HG02943 (cell line): ENCODE data around the gene CA7.
"Not testable (repeated sequence)": the region's sequence is repeated elsewhere in the genome, so short reads cannot be mapped to it uniquely, and the experiment has no call there.

Experiments used
- ATAC-seq: cut with Tn5 transposase; IDR thresholded peaks from one replicate; pipeline ENCODE4 v1.9.1; 2021; ENCODE audit warnings: mild to moderate bottlenecking, low read depth, moderate library complexity; ENCODE audit not compliant: unreplicated experiment

The CA7 gene

GRCh38 chr16:66894948-66895688, 50.9 kb downstream of the CA7 start:
- ATAC-seq, result no peak

DNA sequence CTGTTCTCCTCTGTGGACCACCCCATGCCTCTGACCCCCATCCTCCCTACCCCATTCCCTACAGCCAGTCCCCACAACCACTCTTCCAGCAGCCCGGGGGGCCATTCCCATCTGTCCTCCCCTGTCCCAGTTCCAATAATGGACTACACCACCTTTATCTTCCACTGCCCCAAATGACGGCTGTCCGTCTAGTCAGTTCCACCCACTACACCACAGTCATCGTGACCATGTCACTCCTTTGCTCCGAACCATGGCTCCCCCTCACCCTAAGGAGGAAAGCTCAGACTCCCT, 51.4 kb downstream of the CA7 start:
- no peak for ATAC-seq

DNA sequence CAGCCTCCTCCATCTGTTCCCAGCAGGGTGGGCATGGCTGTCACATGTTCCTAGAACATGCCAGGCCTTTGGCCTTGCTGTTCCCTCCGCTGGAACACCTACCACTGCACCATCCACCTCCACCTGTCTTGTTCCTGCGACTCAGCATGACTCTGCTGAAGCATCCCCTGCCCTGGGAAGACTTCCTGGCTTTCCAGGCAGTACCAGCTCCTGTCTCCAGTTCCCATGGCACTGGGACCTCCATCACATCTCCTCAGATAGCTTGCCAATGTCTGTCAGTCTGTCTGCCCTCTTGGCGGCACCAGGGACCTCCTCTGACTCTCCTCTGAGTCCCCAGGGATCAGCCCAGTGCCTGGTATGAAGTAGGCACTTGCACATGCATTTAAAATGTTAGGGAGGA, 51.8 kb downstream of the CA7 start:
- no peak for ATAC-seq

- not testable (repeated sequence) for ATAC-seq
These were observed 52.5 kb downstream of the CA7 start for GRCh38 chr16:66896682-66897081.

GRCh38 chr16:66898207-66898606, 54.0 kb downstream of the CA7 start:
- no peak for ATAC-seq

- ATAC-seq, result no peak
These were observed 54.7 kb downstream of the CA7 start for GRCh38 chr16:66898933-66899309.

DNA sequence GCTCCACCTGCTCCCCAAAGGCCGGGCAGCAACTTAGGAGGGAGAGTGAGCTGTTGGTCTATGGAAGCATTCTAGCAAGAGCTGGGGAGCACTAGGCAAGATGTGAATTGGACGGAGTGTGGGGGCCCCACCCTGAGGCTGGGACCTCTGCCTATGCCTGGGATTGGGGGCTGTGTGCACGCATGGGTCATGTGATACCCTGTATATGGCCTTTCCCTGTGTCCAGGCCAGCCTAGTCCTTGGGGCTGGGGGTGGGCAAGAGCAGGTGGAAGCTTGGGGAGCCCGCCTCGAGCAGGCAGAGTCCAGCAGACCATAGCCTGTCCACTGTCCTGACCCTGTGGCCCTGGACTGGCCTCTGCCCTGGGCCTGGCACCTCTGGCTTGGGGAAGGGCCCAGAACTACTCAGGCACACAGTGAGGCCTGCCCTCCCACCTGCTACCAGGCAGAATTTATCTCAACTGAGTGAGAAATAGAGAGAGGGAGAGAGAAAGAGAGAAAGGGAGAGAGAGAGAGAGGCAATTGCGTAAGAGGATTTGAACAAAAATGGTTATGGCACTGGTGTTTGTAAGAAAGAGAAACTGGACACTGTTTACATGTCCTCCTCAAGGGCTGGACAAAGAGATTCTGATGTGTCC, 55.2 kb downstream of the CA7 start:
- ATAC-seq, result no peak

GRCh38 chr16:66899945-66900710, 55.9 kb downstream of the CA7 start:
- no peak for ATAC-seq

DNA sequence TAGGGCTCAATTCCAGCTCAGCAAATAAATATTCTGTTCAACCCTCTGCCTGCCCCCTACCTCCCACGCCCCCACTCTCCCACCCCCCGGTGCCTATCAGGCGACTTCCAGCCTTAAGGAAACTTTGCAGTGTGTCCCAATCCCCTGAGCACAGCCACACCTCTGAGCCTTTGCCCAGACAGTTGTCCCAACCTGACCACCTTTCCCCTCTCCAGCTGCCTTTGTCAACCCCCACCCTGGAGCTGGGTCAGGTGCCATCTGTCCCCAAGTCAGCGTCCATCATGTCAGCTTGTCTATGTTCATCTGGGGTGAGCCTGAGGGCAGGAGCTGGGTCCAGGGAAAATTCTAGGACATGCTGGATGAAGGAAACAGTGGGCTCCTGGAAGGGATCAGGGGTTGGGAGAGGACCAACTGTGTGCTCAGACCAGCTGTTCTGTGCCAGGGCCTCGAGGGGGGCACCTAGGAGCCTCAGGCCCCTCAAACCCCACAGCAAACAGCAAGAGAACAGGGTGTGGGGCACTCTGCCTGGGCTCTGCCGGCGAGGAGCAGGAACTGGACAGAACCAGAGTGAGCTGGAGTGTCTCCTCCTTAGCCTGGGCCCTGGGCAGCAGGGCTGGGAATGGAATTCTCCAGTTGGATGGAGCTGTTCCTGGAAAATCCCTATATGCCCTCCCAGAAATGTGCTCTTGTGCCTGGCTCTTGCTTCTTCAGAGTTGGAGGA, 56.7 kb downstream of the CA7 start:
- ATAC-seq, result no peak

DNA sequence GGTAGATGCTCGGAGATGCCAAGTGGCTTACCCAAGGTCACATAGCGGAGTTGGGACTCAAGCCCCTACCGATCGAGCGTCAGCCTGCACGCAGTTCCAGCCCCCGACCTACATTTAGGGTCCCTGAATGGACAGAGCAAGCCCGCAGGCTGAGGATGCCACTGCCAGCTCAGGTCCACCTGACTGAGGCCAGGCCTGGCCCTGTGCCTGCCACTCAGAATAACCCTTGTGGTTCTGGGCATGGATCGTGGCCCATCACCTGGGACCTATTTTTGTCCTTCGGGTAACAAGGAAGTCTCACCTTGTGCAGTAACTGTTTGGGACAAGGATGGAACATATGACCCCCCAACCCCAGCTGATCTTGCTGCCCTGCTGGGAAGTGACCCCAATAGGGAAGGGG, 57.4 kb downstream of the CA7 start:
- ATAC-seq, result no peak

GRCh38 chr16:66902648-66903543, 58.7 kb downstream of the CA7 start:
- no peak for ATAC-seq
